ENCODE data around the gene PDXP.

DNA sequence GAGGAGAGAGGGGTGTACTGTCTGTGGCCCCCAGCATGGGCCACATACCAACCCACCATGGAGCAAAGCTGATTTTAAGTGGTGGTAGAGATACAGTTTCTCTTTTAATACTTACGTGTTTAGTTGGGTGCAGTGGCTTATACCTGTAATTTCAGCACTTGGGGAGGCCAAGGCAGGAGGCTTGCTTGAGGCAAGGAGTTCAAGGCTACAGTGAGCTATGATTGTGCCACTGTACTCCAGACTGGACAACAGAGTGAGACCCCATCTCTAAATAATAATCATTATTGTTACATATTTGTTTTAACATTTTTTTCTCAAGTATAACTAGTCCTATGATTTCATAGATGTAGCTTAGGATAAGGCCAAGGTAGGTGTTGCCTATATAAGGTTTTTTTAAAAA, 41.1 kb upstream of the PDXP start:
- no peak for TF ChIP-seq POLR2AphosphoS5 (IDR thresholded peaks at IDR 0.05; ENCODE audit: low read depth, low read length)
- no peak for TF ChIP-seq EZH2 (IDR thresholded peaks at IDR 0.05)
- TF ChIP-seq, protein P1, sequence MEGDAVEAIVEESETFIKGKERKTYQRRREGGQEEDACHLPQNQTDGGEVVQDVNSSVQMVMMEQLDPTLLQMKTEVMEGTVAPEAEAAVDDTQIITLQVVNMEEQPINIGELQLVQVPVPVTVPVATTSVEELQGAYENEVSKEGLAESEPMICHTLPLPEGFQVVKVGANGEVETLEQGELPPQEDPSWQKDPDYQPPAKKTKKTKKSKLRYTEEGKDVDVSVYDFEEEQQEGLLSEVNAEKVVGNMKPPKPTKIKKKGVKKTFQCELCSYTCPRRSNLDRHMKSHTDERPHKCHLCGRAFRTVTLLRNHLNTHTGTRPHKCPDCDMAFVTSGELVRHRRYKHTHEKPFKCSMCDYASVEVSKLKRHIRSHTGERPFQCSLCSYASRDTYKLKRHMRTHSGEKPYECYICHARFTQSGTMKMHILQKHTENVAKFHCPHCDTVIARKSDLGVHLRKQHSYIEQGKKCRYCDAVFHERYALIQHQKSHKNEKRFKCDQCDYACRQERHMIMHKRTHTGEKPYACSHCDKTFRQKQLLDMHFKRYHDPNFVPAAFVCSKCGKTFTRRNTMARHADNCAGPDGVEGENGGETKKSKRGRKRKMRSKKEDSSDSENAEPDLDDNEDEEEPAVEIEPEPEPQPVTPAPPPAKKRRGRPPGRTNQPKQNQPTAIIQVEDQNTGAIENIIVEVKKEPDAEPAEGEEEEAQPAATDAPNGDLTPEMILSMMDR (IDR thresholded peaks at IDR 0.05 in 2 of 3, conservative IDR thresholded peaks at IDR 0.05 in 1 of 3; ENCODE audit: borderline replicate concordance in 1 of 3, insufficient read depth in 1 of 3, low read depth in 2 of 3, low read length in 2 of 3): no peak
- TF ChIP-seq ELF1 (IDR thresholded peaks at IDR 0.05; ENCODE audit: borderline replicate concordance, low read depth): no peak
- TF ChIP-seq SIN3A (IDR thresholded peaks at IDR 0.05; ENCODE audit: low read depth): no peak
- TF ChIP-seq, protein P2, sequence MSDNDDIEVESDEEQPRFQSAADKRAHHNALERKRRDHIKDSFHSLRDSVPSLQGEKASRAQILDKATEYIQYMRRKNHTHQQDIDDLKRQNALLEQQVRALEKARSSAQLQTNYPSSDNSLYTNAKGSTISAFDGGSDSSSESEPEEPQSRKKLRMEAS (IDR thresholded peaks at IDR 0.05): no peak
- no peak for TF ChIP-seq EZH2phosphoT487 (IDR thresholded peaks at IDR 0.05; ENCODE audit: borderline replicate concordance)
- no peak for TF ChIP-seq POLR2A (IDR thresholded peaks at IDR 0.05; ENCODE audit: borderline replicate concordance, extremely low read depth, insufficient read depth, insufficient read length)

Data from HCT116 (cell line).